Upper lobe of left lung (tissue), 4 donors: ENCODE results near the gene RGCC.

Experiments used
- POLR2A ChIP-seq, 4 donors: fragments of 450-650 bp; IDR thresholded peaks; one replicate each; pipeline ENCODE4 v1.5.1; 2016 to 2017; ENCODE audit warnings: antibody characterized with exemption in 4 of 4, mild to moderate bottlenecking in 2 of 4
- POLR2AphosphoS5 ChIP-seq, 2 donors: sonication (generic); formaldehyde crosslinking; IDR thresholded peaks; one replicate each; pipeline ENCODE4 v1.5.1; 2017; ENCODE audit warnings: antibody characterized with exemption in 2 of 2
- TF ChIP-seq, protein P1 (sequence below), 6 experiments: fragments of 450-650 bp in 4 of 6; fragments of 200-600 bp in 2 of 6; sonication (generic) in 2 of 6; IDR thresholded peaks; one replicate each; pipeline ENCODE4 v1.5.1; 2016 to 2019; ENCODE audit warnings: antibody characterized with exemption in 6 of 6

DNA sequence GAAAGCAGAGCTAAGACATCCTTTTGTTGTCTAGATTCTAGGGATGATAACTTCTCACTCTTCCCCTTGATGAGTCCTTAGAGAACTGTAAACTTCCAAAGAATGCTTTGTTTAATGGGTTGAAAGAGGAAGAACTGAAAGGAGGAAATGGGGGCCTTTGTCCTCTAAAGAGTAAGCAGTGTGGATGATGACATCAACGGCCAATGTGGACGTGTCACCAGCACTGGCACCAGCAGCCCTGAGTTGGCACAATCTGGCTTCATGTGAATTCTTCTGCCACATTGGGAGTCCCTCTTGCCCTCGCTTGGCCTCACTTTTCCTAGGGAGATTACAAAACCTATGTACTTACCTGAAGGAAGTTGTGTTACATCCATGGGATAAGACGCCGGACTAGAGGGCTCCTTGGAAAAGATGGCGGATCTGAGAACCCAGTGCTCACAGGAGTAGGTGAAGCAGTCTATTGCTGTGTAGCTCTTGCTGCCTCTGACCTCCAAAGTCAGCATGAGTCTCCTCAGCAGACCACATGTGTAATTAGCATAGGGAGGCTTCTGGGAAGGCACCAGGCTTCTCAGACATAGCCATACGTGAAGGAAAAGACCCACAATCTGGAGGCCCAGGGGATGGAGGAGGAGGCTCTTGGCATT lies 62.8 kb downstream of the RGCC start:
- no peak for TF ChIP-seq POLR2A (IDR thresholded peaks at IDR 0.05)
- TF ChIP-seq, protein P1, sequence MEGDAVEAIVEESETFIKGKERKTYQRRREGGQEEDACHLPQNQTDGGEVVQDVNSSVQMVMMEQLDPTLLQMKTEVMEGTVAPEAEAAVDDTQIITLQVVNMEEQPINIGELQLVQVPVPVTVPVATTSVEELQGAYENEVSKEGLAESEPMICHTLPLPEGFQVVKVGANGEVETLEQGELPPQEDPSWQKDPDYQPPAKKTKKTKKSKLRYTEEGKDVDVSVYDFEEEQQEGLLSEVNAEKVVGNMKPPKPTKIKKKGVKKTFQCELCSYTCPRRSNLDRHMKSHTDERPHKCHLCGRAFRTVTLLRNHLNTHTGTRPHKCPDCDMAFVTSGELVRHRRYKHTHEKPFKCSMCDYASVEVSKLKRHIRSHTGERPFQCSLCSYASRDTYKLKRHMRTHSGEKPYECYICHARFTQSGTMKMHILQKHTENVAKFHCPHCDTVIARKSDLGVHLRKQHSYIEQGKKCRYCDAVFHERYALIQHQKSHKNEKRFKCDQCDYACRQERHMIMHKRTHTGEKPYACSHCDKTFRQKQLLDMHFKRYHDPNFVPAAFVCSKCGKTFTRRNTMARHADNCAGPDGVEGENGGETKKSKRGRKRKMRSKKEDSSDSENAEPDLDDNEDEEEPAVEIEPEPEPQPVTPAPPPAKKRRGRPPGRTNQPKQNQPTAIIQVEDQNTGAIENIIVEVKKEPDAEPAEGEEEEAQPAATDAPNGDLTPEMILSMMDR (IDR thresholded peaks at IDR 0.05) = no peak
- no peak for TF ChIP-seq POLR2AphosphoS5 (IDR thresholded peaks at IDR 0.05)
